Gastroesophageal sphincter (tissue), 3 donors: Measurements from ENCODE around the gene KLHDC7A.

Source experiments
- EP300 ChIP-seq: sonication (generic); formaldehyde crosslinking; IDR thresholded peaks from one replicate; pipeline ENCODE4 v1.6.1; 2017; ENCODE audit warnings: antibody characterized with exemption, mild to moderate bottlenecking
- POLR2A ChIP-seq, 2 donors: fragments of 450-650 bp; IDR thresholded peaks; one replicate each; pipeline ENCODE4 v1.6.1; 2017; ENCODE audit warnings: antibody characterized with exemption in 2 of 2, mild to moderate bottlenecking in 2 of 2, moderate library complexity in 1 of 2
- POLR2AphosphoS5 ChIP-seq: sonication (generic); formaldehyde crosslinking; IDR thresholded peaks from one replicate; pipeline ENCODE4 v1.6.1; 2017; ENCODE audit warnings: antibody characterized with exemption
- TF ChIP-seq, protein P1 (sequence below), 4 experiments: fragments of 200-600 bp in 2 of 4; fragments of 450-650 bp in 2 of 4; sonication (generic) in 1 of 4; IDR thresholded peaks; one replicate each; pipeline ENCODE4 v1.5.1; 2017 to 2019; ENCODE audit warnings: antibody characterized with exemption in 4 of 4, mild to moderate bottlenecking in 2 of 4, moderate library complexity in 2 of 4

- TF ChIP-seq, protein P1, sequence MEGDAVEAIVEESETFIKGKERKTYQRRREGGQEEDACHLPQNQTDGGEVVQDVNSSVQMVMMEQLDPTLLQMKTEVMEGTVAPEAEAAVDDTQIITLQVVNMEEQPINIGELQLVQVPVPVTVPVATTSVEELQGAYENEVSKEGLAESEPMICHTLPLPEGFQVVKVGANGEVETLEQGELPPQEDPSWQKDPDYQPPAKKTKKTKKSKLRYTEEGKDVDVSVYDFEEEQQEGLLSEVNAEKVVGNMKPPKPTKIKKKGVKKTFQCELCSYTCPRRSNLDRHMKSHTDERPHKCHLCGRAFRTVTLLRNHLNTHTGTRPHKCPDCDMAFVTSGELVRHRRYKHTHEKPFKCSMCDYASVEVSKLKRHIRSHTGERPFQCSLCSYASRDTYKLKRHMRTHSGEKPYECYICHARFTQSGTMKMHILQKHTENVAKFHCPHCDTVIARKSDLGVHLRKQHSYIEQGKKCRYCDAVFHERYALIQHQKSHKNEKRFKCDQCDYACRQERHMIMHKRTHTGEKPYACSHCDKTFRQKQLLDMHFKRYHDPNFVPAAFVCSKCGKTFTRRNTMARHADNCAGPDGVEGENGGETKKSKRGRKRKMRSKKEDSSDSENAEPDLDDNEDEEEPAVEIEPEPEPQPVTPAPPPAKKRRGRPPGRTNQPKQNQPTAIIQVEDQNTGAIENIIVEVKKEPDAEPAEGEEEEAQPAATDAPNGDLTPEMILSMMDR (IDR thresholded peaks at IDR 0.05) = no peak
- TF ChIP-seq POLR2A (IDR thresholded peaks at IDR 0.05) (no peak), EP300 (no peak), POLR2AphosphoS5 (no peak)
Observed at GRCh38 chr1:18481190-18481920, 625 bp downstream of the KLHDC7A start.
